OCI-LY3 (cell line): Measurements from ENCODE around the gene FAM184A.

Experiments
- CTCF ChIP-seq: fragments of 200-600, 300-600 bp; sonication (generic); IDR thresholded peaks from 2 replicates; pipeline ENCODE4 v1.5.1; 2014; ENCODE audit warnings: antibody characterized with exemption, low read length, low read depth
- EZH2phosphoT487 ChIP-seq: fragments of 200-600 bp; shearing (Covaris generic); IDR thresholded peaks from 2 replicates; pipeline ENCODE4 v1.6.1; 2018; ENCODE audit warnings: antibody characterized with exemption, mixed run types, low read depth

- TF ChIP-seq CTCF (no peak), EZH2phosphoT487 (no peak)
These were observed 17.2 kb downstream of the FAM184A start for GRCh38 chr6:119061215-119061614.
